NOMO-1 (cell line): ENCODE results near the gene MRPL23.

Experiments
- DNase-seq, 2 experiments: peaks; one replicate each; lab custom pipeline; 2025; ENCODE audit not compliant: unreplicated experiment in 2 of 2; lab: John Stamatoyannopoulos, UW

The MRPL23 gene

GRCh38 chr11:1988667-1989317 is 41.7 kb downstream of the MRPL23 start:
- DNase-seq, result no peak

GRCh38 chr11:1989953-1990352 is 42.8 kb downstream of the MRPL23 start:
- DNase-seq, result no peak

GRCh38 chr11:1990872-1991578 is 43.9 kb downstream of the MRPL23 start:
- DNase-seq, result no peak

- DNase-seq, result no peak
Measured at GRCh38 chr11:1992111-1992510, 45.0 kb downstream of the MRPL23 start.

GRCh38 chr11:1994121-1994520 is 47.0 kb downstream of the MRPL23 start:
- no peak for DNase-seq

GRCh38 chr11:1997755-1998154 is 50.6 kb downstream of the MRPL23 start, which contains the start of gene H19:
H19 (minus strand) TSS chr11:1997842.
- no peak for DNase-seq

GRCh38 chr11:1998290-1998689 is 51.2 kb downstream of the MRPL23 start:
- DNase-seq, result no peak

GRCh38 chr11:1998861-1999260 is 51.7 kb downstream of the MRPL23 start:
- DNase-seq, result no peak

GRCh38 chr11:2002042-2002776 is 55.1 kb downstream of the MRPL23 start:
- DNase-seq, result no peak

GRCh38 chr11:2002807-2003206 is 55.7 kb downstream of the MRPL23 start:
- no peak for DNase-seq

- DNase-seq, result no peak
Measured at GRCh38 chr11:2004466-2004865, 57.3 kb downstream of the MRPL23 start.
